PC-3 (cell line): Measurements from ENCODE around the gene RDX. TPM values are rescaled to one million over a fixed set of nuclear protein-coding genes. Genes with fewer than 3 reads are reported as not detected.
"Not testable (repeated sequence)": the region's sequence is repeated elsewhere in the genome, so short reads cannot be mapped to it uniquely, and the experiment has no call there.

Source experiments
- ATAC-seq: fragments of 200-7000 bp; cut with Tn5 transposase; 2 replicates; pipeline ENCODE4 v1.9.1; 2020; ENCODE audit warnings: mild to moderate bottlenecking, moderate library complexity
- BruUV-seq: library from RNA; stranded (reverse); fragments of 400-500 nt; replicated peaks from 2 replicates; lab custom pipeline; 2021; lab: Mats Ljungman, UMichigan
- CTCF ChIA-PET: fragments of 300-600 bp; sonication (Branson Sonifier 250); formaldehyde crosslinking; loops from one replicate; lab custom pipeline; 2022; ENCODE audit warnings: antibody characterized with exemption; lab: Charles Lee
- POLR2A ChIA-PET: fragments of 300-600 bp; sonication (Branson Sonifier 250); formaldehyde crosslinking; loops from one replicate; lab custom pipeline; 2022; ENCODE audit warnings: antibody characterized with exemption; ENCODE audit not compliant: unreplicated experiment; lab: Charles Lee
- DNase-seq: peaks from one replicate; pipeline ENCODE4 v3.0.0-alpha.2; 2015
- H2AFZ ChIP-seq: fragments of 300-600 bp; sonication (generic); 2 replicates; pipeline ENCODE4 v1.6.0; 2016; ENCODE audit warnings: antibody characterized with exemption, low read length
- H3F3A ChIP-seq: fragments of 300-600 bp; sonication (generic); one replicate; pipeline ENCODE4 v1.6.0; 2017; ENCODE audit warnings: antibody characterized with exemption, low read length, control low read depth, mild to moderate bottlenecking; ENCODE audit not compliant: unreplicated experiment
- H3K27ac ChIP-seq: fragments of 300-600 bp; sonication (generic); 2 replicates; pipeline ENCODE4 v1.5.1; 2016; ENCODE audit warnings: mild to moderate bottlenecking, low read length
- H3K27me3 ChIP-seq: fragments of 300-600 bp; sonication (generic); 2 replicates; pipeline ENCODE4 v1.6.1; 2016; ENCODE audit warnings: low read length, mixed read lengths
- H3K36me3 ChIP-seq: fragments of 300-600 bp; sonication (generic); 2 replicates; pipeline ENCODE4 v1.6.1; 2016; ENCODE audit warnings: low read depth, mixed run types, low read length, mixed read lengths
- H3K4me1 ChIP-seq: fragments of 300-600 bp; sonication (generic); 2 replicates; pipeline ENCODE4 v1.5.1; 2016; ENCODE audit warnings: low read length; ENCODE audit not compliant: insufficient read depth
- H3K4me2 ChIP-seq: fragments of 300-600 bp; sonication (generic); 2 replicates; pipeline ENCODE4 v1.6.0; 2016; ENCODE audit warnings: low read length
- H3K4me3 ChIP-seq: fragments of 300-600 bp; sonication (generic); 2 replicates; pipeline ENCODE4 v1.5.1; 2016; ENCODE audit warnings: mild to moderate bottlenecking, low read length, mixed read lengths
- H3K79me2 ChIP-seq: fragments of 300-600 bp; sonication (generic); 2 replicates; pipeline ENCODE4 v1.6.1; 2017; ENCODE audit warnings: low read length, mixed read lengths
- H3K9ac ChIP-seq: fragments of 300-600 bp; sonication (generic); 2 replicates; pipeline ENCODE4 v1.6.0; 2016; ENCODE audit warnings: mild to moderate bottlenecking, low read length
- H3K9me2 ChIP-seq: fragments of 300-600 bp; sonication (generic); replicated peaks from 2 replicates; pipeline ENCODE4 v1.6.1; 2016; ENCODE audit warnings: mixed run types, low read length, mixed read lengths
- H3K9me3 ChIP-seq: fragments of 300-600 bp; sonication (generic); 2 replicates; pipeline ENCODE4 v1.6.1; 2016; ENCODE audit warnings: low read length, mixed read lengths
- H4K20me1 ChIP-seq: fragments of 300-600 bp; sonication (generic); 2 replicates; pipeline ENCODE4 v1.6.1; 2016; ENCODE audit warnings: low read length, mixed read lengths
- CTCF ChIP-seq: fragments of 300-600 bp; sonication (generic); conservative IDR thresholded peaks from 2 replicates; pipeline ENCODE4 v1.5.1; 2017; ENCODE audit warnings: antibody characterized with exemption, low read depth, mild to moderate bottlenecking, low read length
- EZH2 ChIP-seq: fragments of 300-600 bp; sonication (generic); IDR thresholded peaks from one replicate; pipeline ENCODE4 v1.6.1; 2017; ENCODE audit warnings: antibody characterized with exemption, mild to moderate bottlenecking, low read length; ENCODE audit not compliant: unreplicated experiment
- EZH2phosphoT487 ChIP-seq: fragments of 300-600 bp; sonication (generic); IDR thresholded peaks from 2 replicates; pipeline ENCODE4 v1.6.1; 2018; ENCODE audit warnings: mild to moderate bottlenecking, antibody characterized with exemption, low read length, borderline replicate concordance
- intact Hi-C: fragments of 100-400 bp; cut with micrococcal nuclease; formaldehyde crosslinking; loops from 2 replicates; pipeline ENCODE4 v1.9.0; 2023
- total RNA-seq: library from RNA; depleted of rRNA; stranded (reverse); fragments of >200 nt; gene quantifications from 2 replicates; pipeline ENCODE4 v1.2.3, GENCODE V29; 2014

The RDX gene
- total RNA-seq, 1 experiment from 2014 or later = 86.2 TPM

- H3K27me3 ChIP-seq = no peaks in the 10 kb centered on the region
- H3K27ac ChIP-seq = peak overlapping the region; percentile 91
- H3K4me3 ChIP-seq = peak overlapping the region; percentile 97
- DNase-seq (no peak), ATAC-seq (no peak)
- H3K36me3 ChIP-seq = no peaks in the 10 kb centered on the region; the same call in 1 of the 2 replicates
- peak overlapping the region; percentile 97 for H3K9ac ChIP-seq
- H3K4me1 ChIP-seq = peaks cover 48% of the 10 kb centered on the region
- peaks cover 63% of the 10 kb centered on the region for H3K79me2 ChIP-seq
- no peak overlapping the region for H2AFZ ChIP-seq
- H3K9me3 ChIP-seq = no peaks in the 10 kb centered on the region
- peaks cover 42% of the 10 kb centered on the region for H4K20me1 ChIP-seq
- intact Hi-C loops = loop anchor here (5.0 kb wide), 3 partner anchors 152 to 353 kb away; no protein-coding TSS in a partner anchor
- POLR2A ChIA-PET = interaction anchor here (0.6 kb wide), 1 partner anchor 351 kb away, joined by 3 read pairs; no protein-coding TSS in a partner anchor
- no peak for TF ChIP-seq EZH2phosphoT487
- no peak for TF ChIP-seq CTCF
- TF ChIP-seq EZH2 = no peak
- no peaks in the 10 kb centered on the region for H3K9me2 ChIP-seq
- CTCF ChIA-PET = interaction anchor here (0.6 kb wide), 1 partner anchor 230 kb away, joined by 11 read pairs; no protein-coding TSS in a partner anchor
- TSS peak; percentile 47 for BruUV-seq
- H3K4me2 ChIP-seq = peak overlapping the region; percentile 80
- peaks cover 11% of the 10 kb centered on the region for H3F3A ChIP-seq
These were observed 1.3 kb downstream of the RDX start for GRCh38 chr11:110295086-110295485.

DNA sequence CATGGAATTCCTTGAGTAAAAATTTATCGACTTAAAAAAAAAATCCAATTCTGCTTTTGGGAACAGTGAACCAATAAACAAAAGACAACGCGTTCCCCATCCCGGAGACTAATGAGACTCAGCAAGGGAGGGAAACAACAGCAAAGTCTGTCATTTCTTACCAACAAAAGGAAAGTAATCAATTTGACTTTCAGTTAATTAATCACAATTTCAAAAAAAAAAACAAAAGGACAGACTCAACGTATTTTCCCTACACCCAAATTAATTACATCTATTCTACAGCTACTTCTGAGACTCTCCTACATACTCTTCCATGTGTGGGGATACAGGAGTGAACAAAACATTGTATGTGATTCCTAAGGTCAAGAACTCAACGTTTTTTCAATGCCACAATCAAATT, 1.9 kb downstream of the RDX start:
- Histone ChIP-seq H3K9me2 (no peaks in the 10 kb centered on the region), H3F3A (peaks cover 11% of the 10 kb centered on the region), H3K36me3 (no peaks in the 10 kb centered on the region; the same call in 1 of the 2 replicates), H2AFZ (no peak overlapping the region), H3K27ac (no peak overlapping the region), H3K9me3 (no peaks in the 10 kb centered on the region), H3K4me2 (peak overlapping the region; percentile 80), H3K27me3 (no peaks in the 10 kb centered on the region), H3K79me2 (peaks cover 68% of the 10 kb centered on the region), H4K20me1 (peaks cover 44% of the 10 kb centered on the region), H3K9ac (peak overlapping the region; percentile 97), H3K4me3 (peak overlapping the region; percentile 97), H3K4me1 (peaks cover 48% of the 10 kb centered on the region)
- no TSS peak for BruUV-seq
- no peak for DNase-seq
- intact Hi-C loops = no loop called here
- TF ChIP-seq CTCF = no peak
- ATAC-seq = no peak
- CTCF ChIA-PET = interaction anchor here (0.6 to 0.7 kb wide), 2 partner anchors 15 to 230 kb away, joined by 3 to 11 read pairs; no protein-coding TSS in a partner anchor
- POLR2A ChIA-PET = no interaction called here

GRCh38 chr11:110293389-110293788, 3.0 kb downstream of the RDX start:
- no peak for TF ChIP-seq EZH2phosphoT487
- TF ChIP-seq CTCF = no peak
- no peak for TF ChIP-seq EZH2
- peaks cover 80% of the 10 kb centered on the region for H3K79me2 ChIP-seq
- H3K9me2 ChIP-seq = no peaks in the 10 kb centered on the region
- POLR2A ChIA-PET = no interaction called here
- no peaks in the 10 kb centered on the region; the same call in 1 of the 2 replicates for H3K36me3 ChIP-seq
- no peaks in the 10 kb centered on the region for H3K27me3 ChIP-seq
- no TSS peak for BruUV-seq
- no peaks in the 10 kb centered on the region for H3K9me3 ChIP-seq
- CTCF ChIA-PET = interaction anchor here (0.7 kb wide), 1 partner anchor 46 kb away, joined by 3 read pairs; no protein-coding TSS in a partner anchor
- peaks cover 45% of the 10 kb centered on the region for H4K20me1 ChIP-seq
- H2AFZ ChIP-seq = no peak overlapping the region
- H3F3A ChIP-seq = peaks cover 11% of the 10 kb centered on the region
- DNase-seq = no peak
- H3K9ac ChIP-seq = no peak overlapping the region; the same call in 1 of the 2 replicates
- no peak overlapping the region for H3K27ac ChIP-seq
- H3K4me3 ChIP-seq = peak overlapping the region; percentile 97
- ATAC-seq = no peak
- intact Hi-C loops = no loop called here
- H3K4me2 ChIP-seq = peak overlapping the region; percentile 80
- H3K4me1 ChIP-seq = peaks cover 41% of the 10 kb centered on the region

GRCh38 chr11:110292146-110292545, 4.3 kb downstream of the RDX start:
- H3K27me3 ChIP-seq, POLR2A ChIA-PET, H2AFZ ChIP-seq, H3K36me3 ChIP-seq, H3K9me2 ChIP-seq, intact Hi-C loops, H3F3A ChIP-seq, H3K4me2 ChIP-seq, BruUV-seq, CTCF ChIA-PET, H3K4me3 ChIP-seq, H3K9ac ChIP-seq, H3K27ac ChIP-seq, H3K9me3 ChIP-seq, DNase-seq, ATAC-seq: not testable (repeated sequence)
- Histone ChIP-seq H4K20me1 (peaks cover 54% of the 10 kb centered on the region), H3K79me2 (peaks cover 92% of the 10 kb centered on the region), H3K4me1 (peaks cover 28% of the 10 kb centered on the region)
